Type B pancreatic cell (in vitro differentiated cells): ENCODE data around the gene DOCK10. TPM values are rescaled to one million over a fixed set of nuclear protein-coding genes. Genes with fewer than 3 reads are reported as not detected.

Experiments
- DNase-seq: peaks from one replicate; pipeline ENCODE4 v3.0.0; 2021; ENCODE audit warnings: mixed read lengths; ENCODE audit not compliant: unreplicated experiment; ENCODE audit errors: extremely low spot score
- H3K27ac Mint-ChIP-seq: 2 replicates; pipeline ENCODE4 v1.8.0; 2021; ENCODE audit warnings: mild to moderate bottlenecking, mixed read lengths
- H3K27me3 Mint-ChIP-seq: 2 replicates; pipeline ENCODE4 v1.8.0; 2021; ENCODE audit warnings: mixed read lengths
- H3K36me3 Mint-ChIP-seq: 2 replicates; pipeline ENCODE4 v1.8.0; 2021; ENCODE audit warnings: mixed read lengths
- H3K4me1 Mint-ChIP-seq: one replicate; pipeline ENCODE4 v1.8.0; 2021; ENCODE audit warnings: mixed read lengths; ENCODE audit not compliant: unreplicated experiment
- H3K4me3 Mint-ChIP-seq: 2 replicates; pipeline ENCODE4 v1.8.0; 2021; ENCODE audit warnings: mild to moderate bottlenecking, mixed read lengths
- H3K9me3 Mint-ChIP-seq: 2 replicates; pipeline ENCODE4 v1.8.0; 2021; ENCODE audit warnings: mixed read lengths
- total RNA-seq: library from RNA; stranded (reverse); gene quantifications from 2 replicates; pipeline ENCODE4 v1.2.1, GENCODE V29; 2021; ENCODE audit warnings: low replicate concordance
- TF ChIP-seq, protein P1 (sequence below): fragments of 200-600 bp; sonication (generic); conservative IDR thresholded peaks from 2 replicates; pipeline ENCODE4 v1.5.0; 2021; ENCODE audit warnings: antibody characterized with exemption, mild to moderate bottlenecking

The DOCK10 gene
- total RNA-seq, 1 donor from 2014 or later: 3.5 TPM

DNA sequence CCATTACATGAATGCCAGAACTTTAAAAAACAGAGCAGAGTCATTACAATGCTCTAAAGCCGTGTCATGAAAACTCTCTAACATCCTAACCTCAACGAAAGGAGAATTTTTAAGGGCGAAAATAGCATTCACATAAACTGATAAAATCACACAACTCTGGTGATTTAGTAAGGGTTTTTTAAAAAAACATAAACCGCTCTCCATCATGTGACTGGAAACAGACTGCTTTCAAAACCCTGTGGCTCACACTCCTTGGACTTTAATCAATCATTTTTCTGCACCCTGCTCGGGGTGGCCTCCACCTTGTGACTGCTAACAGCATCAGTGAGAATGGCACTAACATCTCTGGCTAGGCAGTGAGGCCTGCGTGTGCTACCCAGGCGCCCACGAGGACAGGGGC, 12.1 kb downstream of the DOCK10 start:
- TF ChIP-seq, protein P1, sequence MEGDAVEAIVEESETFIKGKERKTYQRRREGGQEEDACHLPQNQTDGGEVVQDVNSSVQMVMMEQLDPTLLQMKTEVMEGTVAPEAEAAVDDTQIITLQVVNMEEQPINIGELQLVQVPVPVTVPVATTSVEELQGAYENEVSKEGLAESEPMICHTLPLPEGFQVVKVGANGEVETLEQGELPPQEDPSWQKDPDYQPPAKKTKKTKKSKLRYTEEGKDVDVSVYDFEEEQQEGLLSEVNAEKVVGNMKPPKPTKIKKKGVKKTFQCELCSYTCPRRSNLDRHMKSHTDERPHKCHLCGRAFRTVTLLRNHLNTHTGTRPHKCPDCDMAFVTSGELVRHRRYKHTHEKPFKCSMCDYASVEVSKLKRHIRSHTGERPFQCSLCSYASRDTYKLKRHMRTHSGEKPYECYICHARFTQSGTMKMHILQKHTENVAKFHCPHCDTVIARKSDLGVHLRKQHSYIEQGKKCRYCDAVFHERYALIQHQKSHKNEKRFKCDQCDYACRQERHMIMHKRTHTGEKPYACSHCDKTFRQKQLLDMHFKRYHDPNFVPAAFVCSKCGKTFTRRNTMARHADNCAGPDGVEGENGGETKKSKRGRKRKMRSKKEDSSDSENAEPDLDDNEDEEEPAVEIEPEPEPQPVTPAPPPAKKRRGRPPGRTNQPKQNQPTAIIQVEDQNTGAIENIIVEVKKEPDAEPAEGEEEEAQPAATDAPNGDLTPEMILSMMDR: no peak
- H3K4me1 Mint-ChIP-seq: peaks cover 7% of the 10 kb centered on the region
- DNase-seq: no peak
- H3K36me3 Mint-ChIP-seq: no peaks in the 10 kb centered on the region
- no peak overlapping the region for H3K4me3 Mint-ChIP-seq
- H3K27me3 Mint-ChIP-seq: peaks cover 22% of the 10 kb centered on the region
- H3K9me3 Mint-ChIP-seq: peaks cover 8% of the 10 kb centered on the region
- H3K27ac Mint-ChIP-seq: no peak overlapping the region

GRCh38 chr2:225028572-225028971, 13.7 kb downstream of the DOCK10 start:
- DNase-seq: no peak
- Mint-ChIP-seq H3K27me3 (peaks cover 6% of the 10 kb centered on the region), H3K9me3 (no peaks in the 10 kb centered on the region), H3K27ac (no peak overlapping the region), H3K36me3 (no peaks in the 10 kb centered on the region), H3K4me3 (no peak overlapping the region), H3K4me1 (peaks cover under 1% of the 10 kb centered on the region)
- TF ChIP-seq, protein P1: no peak

DNA sequence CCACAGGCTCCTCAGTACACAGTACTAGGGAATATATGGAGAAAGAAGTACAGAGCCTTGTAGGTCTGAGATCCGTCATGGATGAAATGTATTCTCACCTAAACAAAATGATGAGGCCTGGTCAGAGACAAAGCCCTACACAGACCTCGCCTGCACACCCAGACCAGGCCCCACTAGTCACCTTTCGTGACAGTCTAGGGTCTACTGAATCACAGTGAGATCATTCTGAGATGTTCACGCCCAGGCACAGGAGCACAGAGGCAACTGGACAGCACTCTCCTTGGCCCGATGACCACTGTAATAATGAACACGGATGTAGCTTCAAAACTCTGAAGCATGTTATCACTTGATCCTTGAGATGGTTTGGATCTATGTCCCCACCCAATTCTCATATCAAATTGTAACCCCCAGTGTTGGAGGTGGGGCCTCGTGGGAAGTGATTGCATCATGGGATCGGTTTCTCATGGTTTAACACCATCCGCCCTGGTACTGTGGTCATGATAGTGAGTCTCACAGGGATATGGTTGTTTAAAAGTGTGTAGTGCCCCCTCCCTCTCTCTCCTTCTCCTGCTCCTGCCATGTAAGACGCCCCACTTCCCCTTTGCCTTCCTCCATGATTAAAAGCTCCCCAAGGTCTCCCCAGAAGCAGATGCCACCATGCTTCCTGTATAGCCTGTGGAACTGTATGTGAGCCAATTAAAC, 15.1 kb downstream of the DOCK10 start:
- no peaks in the 10 kb centered on the region for H3K4me1 Mint-ChIP-seq
- no peak for DNase-seq
- H3K4me3 Mint-ChIP-seq: no peak overlapping the region
- H3K27ac Mint-ChIP-seq: no peak overlapping the region
- H3K27me3 Mint-ChIP-seq: peaks cover 10% of the 10 kb centered on the region
- H3K9me3 Mint-ChIP-seq: no peaks in the 10 kb centered on the region
- TF ChIP-seq, protein P1: no peak
- no peaks in the 10 kb centered on the region for H3K36me3 Mint-ChIP-seq

- TF ChIP-seq, protein P1: no peak
- Mint-ChIP-seq H3K9me3 (no peaks in the 10 kb centered on the region), H3K4me3 (no peak overlapping the region), H3K27me3 (peaks cover 9% of the 10 kb centered on the region), H3K36me3 (no peaks in the 10 kb centered on the region), H3K27ac (no peak overlapping the region), H3K4me1 (no peaks in the 10 kb centered on the region)
- DNase-seq: no peak
These were observed 16.2 kb downstream of the DOCK10 start for GRCh38 chr2:225025917-225026571.

- no peak for DNase-seq
- peaks cover 13% of the 10 kb centered on the region for H3K27me3 Mint-ChIP-seq
- no peak overlapping the region for H3K27ac Mint-ChIP-seq
- TF ChIP-seq, protein P1: no peak
- H3K9me3 Mint-ChIP-seq: no peaks in the 10 kb centered on the region
- H3K4me1 Mint-ChIP-seq: no peaks in the 10 kb centered on the region
- H3K36me3 Mint-ChIP-seq: no peaks in the 10 kb centered on the region
- H3K4me3 Mint-ChIP-seq: no peak overlapping the region
These were observed 20.1 kb downstream of the DOCK10 start for GRCh38 chr2:225022188-225022587.
